Panc1 (cell line): ENCODE measurements around the gene CWC27. TPM values are rescaled to one million over a fixed set of nuclear protein-coding genes. Genes with fewer than 3 reads are reported as not detected.

Experiments
- ATAC-seq: fragments of 200-7000 bp; cut with Tn5 transposase; 2 replicates; pipeline ENCODE4 v1.9.1; 2020; ENCODE audit warnings: mild to moderate bottlenecking, moderate library complexity
- BruUV-seq: library from RNA; stranded (reverse); fragments of 400-500 nt; replicated peaks from 2 replicates; lab custom pipeline; 2021; lab: Mats Ljungman, UMichigan
- CTCF ChIA-PET: fragments of 300-600 bp; sonication (Branson Sonifier 250); formaldehyde crosslinking; loops from one replicate; lab custom pipeline; 2022; ENCODE audit warnings: antibody characterized with exemption; lab: Charles Lee
- POLR2A ChIA-PET: fragments of 300-600 bp; sonication (Branson Sonifier 250); formaldehyde crosslinking; loops from one replicate; lab custom pipeline; 2022; ENCODE audit warnings: antibody characterized with exemption; lab: Charles Lee
- DNase-seq: peaks from one replicate; pipeline ENCODE4 v3.0.0-alpha.2; 2010; ENCODE audit warnings: low read depth, low spot score
- H3K27ac ChIP-seq: 2 replicates; pipeline ENCODE4 v1.5.1; 2011; ENCODE audit warnings: mild to moderate bottlenecking, low read length, inconsistent platforms
- H3K27me3 ChIP-seq: fragments of 200-500 bp; sonication (Bioruptor generic); 2 replicates; pipeline ENCODE4 v1.6.0; 2014; ENCODE audit warnings: low read length, inconsistent platforms; ENCODE audit not compliant: control insufficient read depth, insufficient read depth
- H3K36me3 ChIP-seq: fragments of 200-500 bp; sonication (Bioruptor generic); 2 replicates; pipeline ENCODE4 v1.5.1; 2014; ENCODE audit warnings: inconsistent platforms, mild to moderate bottlenecking, low read length, moderate library complexity; ENCODE audit not compliant: control insufficient read depth, insufficient read depth
- H3K4me1 ChIP-seq: 2 replicates; pipeline ENCODE4 v1.5.1; 2011; ENCODE audit warnings: inconsistent platforms, mild to moderate bottlenecking, low read length, moderate library complexity; ENCODE audit not compliant: control insufficient read depth, insufficient read depth
- H3K4me3 ChIP-seq, 2 experiments: 2 replicates each; pipeline ENCODE4 v1.5.1; 2011 to 2012; ENCODE audit warnings: low read depth in 2 of 2, low read length in 2 of 2, mild to moderate bottlenecking in 2 of 2, inconsistent platforms in 1 of 2, moderate library complexity in 1 of 2
- H3K9me3 ChIP-seq: fragments of 200-500 bp; sonication (Bioruptor generic); 2 replicates; pipeline ENCODE4 v1.5.1; 2014; ENCODE audit warnings: low read depth, mild to moderate bottlenecking, inconsistent platforms, low read length, moderate library complexity; ENCODE audit not compliant: control insufficient read depth, insufficient read depth
- POLR2AphosphoS5 ChIP-seq: IDR thresholded peaks from 2 replicates; pipeline ENCODE4 v1.6.1; 2012; ENCODE audit warnings: mild to moderate bottlenecking, low read depth, low read length, moderate library complexity
- SIN3A ChIP-seq: IDR thresholded peaks from 2 replicates; pipeline ENCODE4 v1.6.1; 2012; ENCODE audit warnings: low read depth, mild to moderate bottlenecking, low read length, moderate library complexity, borderline replicate concordance; ENCODE audit not compliant: insufficient read depth
- TCF7L2 ChIP-seq: IDR thresholded peaks from 2 replicates; pipeline ENCODE4 v1.6.1; 2011; ENCODE audit warnings: mild to moderate bottlenecking, low read depth, low read length, inconsistent platforms
- in situ Hi-C: cut with HindIII; loops from 2 replicates; pipeline ENCODE4 v1.10.0; 2016; ENCODE audit warnings: low sequenced_read_pairs, low pct_unique_long_range_greater_than_20kb
- intact Hi-C: fragments of 100-400 bp; cut with micrococcal nuclease; formaldehyde crosslinking; loops from one replicate; pipeline ENCODE4 v1.10.0; 2022; ENCODE audit not compliant: unreplicated experiment
- total RNA-seq: library from RNA; stranded (reverse); gene quantifications from one replicate; pipeline ENCODE4 v1.2.1, GENCODE V29; 2021; ENCODE audit not compliant: unreplicated experiment
- TF ChIP-seq, protein P1 (sequence below), 2 experiments: IDR thresholded peaks; 2 replicates each; pipeline ENCODE4 v1.6.1; 2011 to 2012; ENCODE audit warnings: low read depth in 2 of 2, control low read depth in 1 of 2, low read length in 1 of 2, mild to moderate bottlenecking in 1 of 2, moderate library complexity in 1 of 2; ENCODE audit not compliant: insufficient read depth in 1 of 2
- TF ChIP-seq, protein P2 (sequence below): fragments of 450-650 bp; IDR thresholded peaks from 2 replicates; pipeline ENCODE4 v1.5.1; 2017; ENCODE audit warnings: mild to moderate bottlenecking

CWC27 gene
- total RNA-seq, 1 experiment from 2014 or later: 19.7 TPM

DNA sequence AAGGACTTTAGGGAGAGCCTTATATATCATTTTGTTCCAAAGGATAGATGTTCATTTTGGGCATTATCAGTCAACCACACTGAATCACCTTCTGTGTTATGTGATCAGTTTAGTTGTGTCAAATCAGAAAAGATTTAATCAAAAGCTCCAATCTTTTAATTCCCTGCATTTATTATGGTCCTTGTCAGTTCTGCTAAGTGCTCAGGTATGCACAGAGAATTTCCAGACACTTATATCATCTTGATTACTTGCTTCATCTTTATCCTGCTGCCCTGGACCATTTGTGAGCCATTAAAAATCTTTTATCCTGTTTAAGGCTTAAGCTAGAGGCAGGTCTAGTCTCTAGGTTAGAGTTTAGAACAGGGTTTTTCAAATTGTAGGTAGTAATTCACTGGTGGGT, 179.1 kb downstream of the CWC27 start:
- no TSS peak for BruUV-seq
- no peaks in the 10 kb centered on the region for H3K27me3 ChIP-seq
- POLR2A ChIA-PET: no interaction called here
- DNase-seq: no peak
- no peaks in the 10 kb centered on the region for H3K9me3 ChIP-seq
- intact Hi-C loops (no loop called here), in situ Hi-C loops (no loop called here)
- no peak for ATAC-seq
- no peak overlapping the region for H3K27ac ChIP-seq
- no peak overlapping the region for H3K4me3 ChIP-seq
- CTCF ChIA-PET: no interaction called here
- H3K36me3 ChIP-seq: no peaks in the 10 kb centered on the region
- TF ChIP-seq, protein P1, sequence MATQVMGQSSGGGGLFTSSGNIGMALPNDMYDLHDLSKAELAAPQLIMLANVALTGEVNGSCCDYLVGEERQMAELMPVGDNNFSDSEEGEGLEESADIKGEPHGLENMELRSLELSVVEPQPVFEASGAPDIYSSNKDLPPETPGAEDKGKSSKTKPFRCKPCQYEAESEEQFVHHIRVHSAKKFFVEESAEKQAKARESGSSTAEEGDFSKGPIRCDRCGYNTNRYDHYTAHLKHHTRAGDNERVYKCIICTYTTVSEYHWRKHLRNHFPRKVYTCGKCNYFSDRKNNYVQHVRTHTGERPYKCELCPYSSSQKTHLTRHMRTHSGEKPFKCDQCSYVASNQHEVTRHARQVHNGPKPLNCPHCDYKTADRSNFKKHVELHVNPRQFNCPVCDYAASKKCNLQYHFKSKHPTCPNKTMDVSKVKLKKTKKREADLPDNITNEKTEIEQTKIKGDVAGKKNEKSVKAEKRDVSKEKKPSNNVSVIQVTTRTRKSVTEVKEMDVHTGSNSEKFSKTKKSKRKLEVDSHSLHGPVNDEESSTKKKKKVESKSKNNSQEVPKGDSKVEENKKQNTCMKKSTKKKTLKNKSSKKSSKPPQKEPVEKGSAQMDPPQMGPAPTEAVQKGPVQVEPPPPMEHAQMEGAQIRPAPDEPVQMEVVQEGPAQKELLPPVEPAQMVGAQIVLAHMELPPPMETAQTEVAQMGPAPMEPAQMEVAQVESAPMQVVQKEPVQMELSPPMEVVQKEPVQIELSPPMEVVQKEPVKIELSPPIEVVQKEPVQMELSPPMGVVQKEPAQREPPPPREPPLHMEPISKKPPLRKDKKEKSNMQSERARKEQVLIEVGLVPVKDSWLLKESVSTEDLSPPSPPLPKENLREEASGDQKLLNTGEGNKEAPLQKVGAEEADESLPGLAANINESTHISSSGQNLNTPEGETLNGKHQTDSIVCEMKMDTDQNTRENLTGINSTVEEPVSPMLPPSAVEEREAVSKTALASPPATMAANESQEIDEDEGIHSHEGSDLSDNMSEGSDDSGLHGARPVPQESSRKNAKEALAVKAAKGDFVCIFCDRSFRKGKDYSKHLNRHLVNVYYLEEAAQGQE (IDR thresholded peaks at IDR 0.05; ENCODE audit: insufficient read depth in 1 of 2, low read depth in 2 of 2, low read length in 1 of 2): no peak
- TF ChIP-seq SIN3A (no peak), TCF7L2 (no peak), POLR2AphosphoS5 (no peak)
- TF ChIP-seq, protein P2, sequence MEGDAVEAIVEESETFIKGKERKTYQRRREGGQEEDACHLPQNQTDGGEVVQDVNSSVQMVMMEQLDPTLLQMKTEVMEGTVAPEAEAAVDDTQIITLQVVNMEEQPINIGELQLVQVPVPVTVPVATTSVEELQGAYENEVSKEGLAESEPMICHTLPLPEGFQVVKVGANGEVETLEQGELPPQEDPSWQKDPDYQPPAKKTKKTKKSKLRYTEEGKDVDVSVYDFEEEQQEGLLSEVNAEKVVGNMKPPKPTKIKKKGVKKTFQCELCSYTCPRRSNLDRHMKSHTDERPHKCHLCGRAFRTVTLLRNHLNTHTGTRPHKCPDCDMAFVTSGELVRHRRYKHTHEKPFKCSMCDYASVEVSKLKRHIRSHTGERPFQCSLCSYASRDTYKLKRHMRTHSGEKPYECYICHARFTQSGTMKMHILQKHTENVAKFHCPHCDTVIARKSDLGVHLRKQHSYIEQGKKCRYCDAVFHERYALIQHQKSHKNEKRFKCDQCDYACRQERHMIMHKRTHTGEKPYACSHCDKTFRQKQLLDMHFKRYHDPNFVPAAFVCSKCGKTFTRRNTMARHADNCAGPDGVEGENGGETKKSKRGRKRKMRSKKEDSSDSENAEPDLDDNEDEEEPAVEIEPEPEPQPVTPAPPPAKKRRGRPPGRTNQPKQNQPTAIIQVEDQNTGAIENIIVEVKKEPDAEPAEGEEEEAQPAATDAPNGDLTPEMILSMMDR: no peak
- no peaks in the 10 kb centered on the region for H3K4me1 ChIP-seq

DNA sequence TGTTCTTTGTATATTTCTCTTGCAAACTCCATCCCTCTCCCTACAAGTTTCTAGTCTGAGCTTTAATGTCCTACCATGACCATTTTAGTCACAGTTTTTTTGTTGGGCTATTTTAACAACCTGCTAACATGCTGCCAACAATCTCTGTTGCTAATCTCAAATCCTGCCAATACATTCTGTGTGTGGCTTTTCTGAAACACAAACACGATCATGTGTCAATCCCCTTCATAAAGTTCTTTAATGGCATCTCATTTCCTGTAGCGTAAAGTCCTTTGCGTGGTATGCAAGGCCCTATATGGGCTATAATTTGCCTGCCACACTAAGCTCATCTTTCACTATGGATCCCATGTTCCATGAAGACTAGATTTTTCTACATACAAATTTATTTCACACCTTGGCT, 180.6 kb downstream of the CWC27 start:
- no peak for DNase-seq
- CTCF ChIA-PET: no interaction called here

More for the DNA sequence above, 180.6 kb downstream of the CWC27 start:
- Histone ChIP-seq H3K27me3 (no peaks in the 10 kb centered on the region), H3K4me1 (no peaks in the 10 kb centered on the region), H3K4me3 (no peak overlapping the region), H3K36me3 (no peaks in the 10 kb centered on the region), H3K27ac (no peak overlapping the region), H3K9me3 (no peaks in the 10 kb centered on the region)
- in situ Hi-C loops: no loop called here
- TF ChIP-seq POLR2AphosphoS5 (no peak), SIN3A (no peak), TCF7L2 (no peak)
- TF ChIP-seq, protein P2: no peak
- TF ChIP-seq, protein P1 (IDR thresholded peaks at IDR 0.05; ENCODE audit: insufficient read depth in 1 of 2, low read depth in 2 of 2, low read length in 1 of 2): no peak
- intact Hi-C loops: no loop called here
- POLR2A ChIA-PET: no interaction called here
- no peak for ATAC-seq
- BruUV-seq: no TSS peak
